CD14-positive monocyte (primary cell): Measurements from ENCODE around the gene ADAMTSL2. TPM values are rescaled to one million over a fixed set of nuclear protein-coding genes. Genes with fewer than 3 reads are reported as not detected.

ENCODE experiments used
- DNase-seq, 3 donors: peaks; one replicate each; pipeline ENCODE4 v3.0.0-alpha.2; 2011 to 2022
- H2AFZ ChIP-seq: 2 replicates; pipeline ENCODE4 v1.6.0; 2012; ENCODE audit warnings: mild to moderate bottlenecking, low read depth, low read length, inconsistent platforms; ENCODE audit not compliant: insufficient read depth, poor library complexity, severe bottlenecking
- H3K27ac ChIP-seq, 2 donors: 1 replicate in 1 of 2; 2 replicates in 1 of 2; pipeline ENCODE4 v1.5.1; 2012 to 2013; ENCODE audit warnings: low read length in 2 of 2, control low read depth in 1 of 2, inconsistent platforms in 1 of 2, low read depth in 1 of 2, mild to moderate bottlenecking in 1 of 2
- H3K27me3 ChIP-seq, 2 donors: one replicate each; pipeline versions ENCODE4 v1.6.0 to v1.6.1; 2011 to 2013; ENCODE audit warnings: low read length in 2 of 2; ENCODE audit not compliant: control insufficient read depth in 2 of 2, insufficient read depth in 2 of 2
- H3K36me3 ChIP-seq, 2 donors: replicated peaks in 1 of 2; 1 replicate in 1 of 2; 2 replicates in 1 of 2; pipeline versions ENCODE4 v1.5.1 to v1.6.1; 2012 to 2013; ENCODE audit warnings: low read length in 2 of 2, control low read depth in 1 of 2, inconsistent platforms in 1 of 2, mild to moderate bottlenecking in 1 of 2; ENCODE audit not compliant: insufficient read depth in 2 of 2, control insufficient read depth in 1 of 2
- H3K4me1 ChIP-seq, 2 donors: 1 replicate in 1 of 2; 2 replicates in 1 of 2; pipeline versions ENCODE4 v1.5.1 to v1.6.1; 2012 to 2013; ENCODE audit warnings: low read length in 2 of 2, control low read depth in 1 of 2, inconsistent platforms in 1 of 2, mild to moderate bottlenecking in 1 of 2, moderate library complexity in 1 of 2; ENCODE audit not compliant: insufficient read depth in 2 of 2, control insufficient read depth in 1 of 2
- H3K4me2 ChIP-seq: replicated peaks from 2 replicates; pipeline ENCODE3; 2012; ENCODE audit warnings: low read length, moderate library complexity, mild to moderate bottlenecking; ENCODE audit not compliant: poor library complexity, severe bottlenecking; ENCODE audit errors: extremely low read depth
- H3K4me3 ChIP-seq, 3 experiments: fragments of 200-600 bp in 1 of 3; sonication (generic) in 1 of 3; replicated peaks in 1 of 3; 1 replicate in 2 of 3; 2 replicates in 1 of 3; pipeline ENCODE4 v1.5.1; 2011 to 2013; ENCODE audit warnings: low read length in 3 of 3, mild to moderate bottlenecking in 3 of 3, control low read depth in 2 of 3, low read depth in 2 of 3, inconsistent platforms in 1 of 3, moderate library complexity in 1 of 3
- H3K79me2 ChIP-seq: 2 replicates; pipeline ENCODE4 v1.6.0; 2012; ENCODE audit warnings: mild to moderate bottlenecking, control low read depth, inconsistent platforms, low read length, moderate library complexity; ENCODE audit not compliant: insufficient read depth
- H3K9ac ChIP-seq: 2 replicates; pipeline ENCODE4 v1.6.0; 2017; ENCODE audit warnings: low read length, mild to moderate bottlenecking; ENCODE audit not compliant: insufficient read depth, poor library complexity, severe bottlenecking
- H3K9me3 ChIP-seq, 2 donors: replicated peaks in 1 of 2; 1 replicate in 1 of 2; 2 replicates in 1 of 2; pipeline versions ENCODE4 v1.5.1 to v1.6.1; 2012 to 2013; ENCODE audit warnings: low read length in 2 of 2, control low read depth in 1 of 2; ENCODE audit not compliant: control insufficient read depth in 1 of 2, insufficient read depth in 1 of 2
- H4K20me1 ChIP-seq: 2 replicates; pipeline ENCODE4 v1.6.0; 2012; ENCODE audit warnings: mild to moderate bottlenecking, low read length, control low read depth, moderate library complexity; ENCODE audit not compliant: insufficient read depth
- H3K27ac Mint-ChIP-seq, 7 donors: one replicate each; pipeline ENCODE4 v1.8.0; 2020; ENCODE audit warnings: mild to moderate bottlenecking in 7 of 7, mixed read lengths in 7 of 7, moderate library complexity in 6 of 7, inconsistent platforms in 2 of 7
- H3K27me3 Mint-ChIP-seq, 3 donors: one replicate each; pipeline ENCODE4 v1.8.0; 2021 to 2022; ENCODE audit warnings: low read depth in 3 of 3, mild to moderate bottlenecking in 3 of 3, mixed read lengths in 3 of 3, moderate library complexity in 3 of 3, inconsistent platforms in 1 of 3
- H3K36me3 Mint-ChIP-seq, 2 donors: one replicate each; pipeline ENCODE4 v1.8.0; 2020; ENCODE audit warnings: mixed read lengths in 2 of 2, inconsistent platforms in 1 of 2, mild to moderate bottlenecking in 1 of 2
- H3K4me1 Mint-ChIP-seq: one replicate; pipeline ENCODE4 v1.8.0; 2020; ENCODE audit warnings: mild to moderate bottlenecking, mixed read lengths
- H3K4me3 Mint-ChIP-seq, 2 donors: one replicate each; pipeline ENCODE4 v1.8.0; 2020; ENCODE audit warnings: mild to moderate bottlenecking in 2 of 2, mixed read lengths in 2 of 2, moderate library complexity in 1 of 2
- H3K9me3 Mint-ChIP-seq, 7 donors: one replicate each; pipeline ENCODE4 v1.8.0; 2020 to 2022; ENCODE audit warnings: mixed read lengths in 7 of 7, mild to moderate bottlenecking in 6 of 7, moderate library complexity in 6 of 7, inconsistent platforms in 2 of 7
- WGBS: methylation state at CpG from one replicate; pipeline ENCODE4 v1.1.5; 2013; ENCODE audit warnings: missing lambda C conversion rate; ENCODE audit not compliant: insufficient coverage; 5-methylcytosine and 5-hydroxymethylcytosine counted together
- intact Hi-C, 2 donors: fragments of 100-400 bp; cut with micrococcal nuclease; formaldehyde crosslinking; loops; one replicate each; pipeline versions ENCODE4 v1.15.0 to v1.15.1; 2023
- polyA plus RNA-seq, 3 donors: library from polyadenylated mRNA; depleted of rRNA in 1 of 3; unstranded in 2 of 3; stranded (reverse) in 1 of 3; fragments of 300-500 nt in 2 of 3; fragments of >200 nt in 1 of 3; fragmentation: Illumina TruSeq in 2 of 3; gene quantifications; 1 replicate in 2 of 3; 2 replicates in 1 of 3; pipeline ENCODE4 v1.2.3, GENCODE V29; 2012 to 2021
- TF ChIP-seq, protein P1 (sequence below): fragments of 200-600 bp; IDR thresholded peaks from one replicate; pipeline ENCODE4 v1.8.0; 2022; ENCODE audit warnings: antibody characterized with exemption, mild to moderate bottlenecking

The ADAMTSL2 gene
- polyA plus RNA-seq, 3 donors: 0.08 TPM; not detected in 2

DNA sequence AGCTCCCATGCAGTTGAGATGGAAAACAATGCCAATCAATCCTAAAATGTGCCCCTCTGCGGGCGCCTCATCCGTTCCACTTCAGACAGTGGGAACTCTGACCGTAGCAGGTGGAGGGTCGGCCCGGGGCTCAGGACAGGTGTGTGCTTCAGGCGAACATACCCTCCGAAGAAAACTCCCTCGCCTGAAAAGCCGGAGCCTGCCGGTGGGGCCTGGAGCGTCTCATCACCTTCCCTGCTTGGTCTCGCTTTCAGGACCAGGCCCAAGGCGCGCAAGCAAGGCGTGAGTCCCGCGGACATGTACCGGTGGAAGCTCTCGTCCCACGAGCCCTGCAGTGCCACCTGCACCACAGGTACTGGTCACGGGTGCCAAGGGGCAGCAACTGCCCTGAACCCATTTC is 26.4 kb downstream of the ADAMTSL2 start:
- Histone ChIP-seq H3K4me1 (peaks cover 12 to 14% of the 10 kb centered on the region in 2 donors), H3K79me2 (no peaks in the 10 kb centered on the region), H3K4me2 (no peak overlapping the region), H4K20me1 (no peaks in the 10 kb centered on the region), H3K36me3 (no peaks in the 10 kb centered on the region), H3K27ac (no peak overlapping the region), H2AFZ (no peak overlapping the region), H3K9me3 (no peaks in the 10 kb centered on the region), H3K27me3 (no peaks in the 10 kb centered on the region), H3K4me3 (no peak overlapping the region), H3K9ac (no peak overlapping the region)
- Mint-ChIP-seq H3K27ac (no peak overlapping the region), H3K27me3 (peaks cover 5 to 14% (median 14%) of the 10 kb centered on the region in 3 donors), H3K36me3 (no peaks in the 10 kb centered on the region), H3K9me3 (peaks cover 0 to 2% (median 0%) of the 10 kb centered on the region in 7 donors), H3K4me1 (peaks cover 14% of the 10 kb centered on the region), H3K4me3 (no peak overlapping the region)
- intact Hi-C loops: no loop called here
- TF ChIP-seq, protein P1, sequence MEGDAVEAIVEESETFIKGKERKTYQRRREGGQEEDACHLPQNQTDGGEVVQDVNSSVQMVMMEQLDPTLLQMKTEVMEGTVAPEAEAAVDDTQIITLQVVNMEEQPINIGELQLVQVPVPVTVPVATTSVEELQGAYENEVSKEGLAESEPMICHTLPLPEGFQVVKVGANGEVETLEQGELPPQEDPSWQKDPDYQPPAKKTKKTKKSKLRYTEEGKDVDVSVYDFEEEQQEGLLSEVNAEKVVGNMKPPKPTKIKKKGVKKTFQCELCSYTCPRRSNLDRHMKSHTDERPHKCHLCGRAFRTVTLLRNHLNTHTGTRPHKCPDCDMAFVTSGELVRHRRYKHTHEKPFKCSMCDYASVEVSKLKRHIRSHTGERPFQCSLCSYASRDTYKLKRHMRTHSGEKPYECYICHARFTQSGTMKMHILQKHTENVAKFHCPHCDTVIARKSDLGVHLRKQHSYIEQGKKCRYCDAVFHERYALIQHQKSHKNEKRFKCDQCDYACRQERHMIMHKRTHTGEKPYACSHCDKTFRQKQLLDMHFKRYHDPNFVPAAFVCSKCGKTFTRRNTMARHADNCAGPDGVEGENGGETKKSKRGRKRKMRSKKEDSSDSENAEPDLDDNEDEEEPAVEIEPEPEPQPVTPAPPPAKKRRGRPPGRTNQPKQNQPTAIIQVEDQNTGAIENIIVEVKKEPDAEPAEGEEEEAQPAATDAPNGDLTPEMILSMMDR: no peak
- 98% methylated on average over 21 of the region's 22 CpGs for WGBS
- DNase-seq: no peak

DNA sequence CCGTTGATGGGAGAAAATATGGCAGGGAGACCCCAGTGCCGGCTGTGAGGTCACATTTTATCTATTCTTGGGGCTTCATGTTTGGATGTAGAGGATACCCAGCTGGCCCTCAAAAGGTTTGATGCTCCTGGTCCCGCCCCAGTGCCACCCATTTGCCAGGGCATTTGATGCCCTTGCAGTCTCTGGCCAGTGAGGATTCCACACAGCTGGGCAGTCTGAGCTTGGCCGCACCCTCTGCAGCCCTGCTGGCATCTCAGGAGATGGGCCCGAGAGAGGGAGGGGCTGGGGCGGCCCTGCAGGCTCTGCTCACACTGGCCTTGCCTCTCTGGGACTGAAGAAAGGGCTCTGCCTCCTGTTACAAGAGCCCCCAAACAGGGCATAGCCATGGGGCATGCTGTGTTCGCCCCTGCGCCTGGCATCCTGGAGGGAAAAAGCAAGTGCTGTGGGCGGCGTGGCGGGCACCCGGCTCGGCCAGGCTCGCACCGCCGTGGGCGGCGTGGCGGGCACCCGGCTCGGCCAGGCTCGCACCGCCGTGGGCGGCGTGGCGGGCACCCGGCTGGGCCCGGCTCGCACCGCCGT is 27.6 kb downstream of the ADAMTSL2 start:
- H3K27ac Mint-ChIP-seq: no peak overlapping the region
- no peaks in the 10 kb centered on the region for H3K9me3 ChIP-seq

More for the DNA sequence above, 27.6 kb downstream of the ADAMTSL2 start:
- Mint-ChIP-seq H3K36me3 (no peaks in the 10 kb centered on the region), H3K4me1 (peaks cover 14% of the 10 kb centered on the region), H3K27me3 (peaks cover 5 to 16% (median 14%) of the 10 kb centered on the region in 3 donors), H3K4me3 (no peak overlapping the region), H3K9me3 (peaks cover 0 to 2% (median 0%) of the 10 kb centered on the region in 7 donors)
- no peak overlapping the region for H3K4me3 ChIP-seq
- no peak overlapping the region for H3K9ac ChIP-seq
- no peaks in the 10 kb centered on the region for H3K36me3 ChIP-seq
- no peak for DNase-seq
- no peak overlapping the region for H2AFZ ChIP-seq
- WGBS: 95% methylated on average over 19 of the region's 32 CpGs
- no peaks in the 10 kb centered on the region for H4K20me1 ChIP-seq
- intact Hi-C loops: no loop called here
- H3K4me2 ChIP-seq: no peak overlapping the region
- no peak overlapping the region for H3K27ac ChIP-seq
- H3K27me3 ChIP-seq: no peaks in the 10 kb centered on the region
- peaks cover 12 to 14% of the 10 kb centered on the region in 2 donors for H3K4me1 ChIP-seq
- H3K79me2 ChIP-seq: no peaks in the 10 kb centered on the region
- TF ChIP-seq, protein P1: no peak
